ENCODE data around the gene WDR48.

Gene WDR48

GRCh38 chr3:39138804-39139415, 87.1 kb downstream of the WDR48 start:
- no peak for DNase-seq (ENCODE audit: low read depth, low spot score)

GRCh38 chr3:39139442-39139841, 87.6 kb downstream of the WDR48 start:
- DNase-seq (ENCODE audit: low read depth, low spot score) = no peak

GRCh38 chr3:39140341-39140971, 88.6 kb downstream of the WDR48 start:
- DNase-seq (ENCODE audit: low read depth, low spot score) = no peak

GRCh38 chr3:39141171-39141995, 89.6 kb downstream of the WDR48 start:
- no peak for DNase-seq (ENCODE audit: low read depth, low spot score)

- DNase-seq (ENCODE audit: low read depth, low spot score) = no peak
Observed at GRCh38 chr3:39142067-39142466, 90.3 kb downstream of the WDR48 start.

GRCh38 chr3:39143051-39143885, 91.5 kb downstream of the WDR48 start:
- no peak for DNase-seq (ENCODE audit: low read depth, low spot score)

GRCh38 chr3:39144095-39144747, 92.4 kb downstream of the WDR48 start:
- no peak for DNase-seq (ENCODE audit: low read depth, low spot score)

GRCh38 chr3:39144748-39145380, 93.0 kb downstream of the WDR48 start:
- no peak for DNase-seq (ENCODE audit: low read depth, low spot score)

GRCh38 chr3:39146083-39146501, 94.3 kb downstream of the WDR48 start:
- DNase-seq (ENCODE audit: low read depth, low spot score) = no peak

Data from iPS DF 19.7 (cell line).